Subcutaneous adipose tissue (tissue), 4 donors: ENCODE measurements around the gene RABAC1. TPM values are rescaled to one million over a fixed set of nuclear protein-coding genes. Genes with fewer than 3 reads are reported as not detected.

Experiments used
- CTCF ChIP-seq: fragments of 450-650 bp; IDR thresholded peaks from one replicate; pipeline ENCODE4 v1.5.1; 2016; ENCODE audit warnings: low read depth, mild to moderate bottlenecking, control low read depth, antibody characterized with exemption, moderate library complexity
- total RNA-seq, 4 donors: library from RNA; depleted of rRNA; stranded (reverse); fragments of >200 nt; gene quantifications; one replicate each; pipeline ENCODE4 v1.1.0, GENCODE V29; 2016

Gene RABAC1
- total RNA-seq, 4 donors from 2014 or later: 104 to 159 (median 137) TPM

DNA sequence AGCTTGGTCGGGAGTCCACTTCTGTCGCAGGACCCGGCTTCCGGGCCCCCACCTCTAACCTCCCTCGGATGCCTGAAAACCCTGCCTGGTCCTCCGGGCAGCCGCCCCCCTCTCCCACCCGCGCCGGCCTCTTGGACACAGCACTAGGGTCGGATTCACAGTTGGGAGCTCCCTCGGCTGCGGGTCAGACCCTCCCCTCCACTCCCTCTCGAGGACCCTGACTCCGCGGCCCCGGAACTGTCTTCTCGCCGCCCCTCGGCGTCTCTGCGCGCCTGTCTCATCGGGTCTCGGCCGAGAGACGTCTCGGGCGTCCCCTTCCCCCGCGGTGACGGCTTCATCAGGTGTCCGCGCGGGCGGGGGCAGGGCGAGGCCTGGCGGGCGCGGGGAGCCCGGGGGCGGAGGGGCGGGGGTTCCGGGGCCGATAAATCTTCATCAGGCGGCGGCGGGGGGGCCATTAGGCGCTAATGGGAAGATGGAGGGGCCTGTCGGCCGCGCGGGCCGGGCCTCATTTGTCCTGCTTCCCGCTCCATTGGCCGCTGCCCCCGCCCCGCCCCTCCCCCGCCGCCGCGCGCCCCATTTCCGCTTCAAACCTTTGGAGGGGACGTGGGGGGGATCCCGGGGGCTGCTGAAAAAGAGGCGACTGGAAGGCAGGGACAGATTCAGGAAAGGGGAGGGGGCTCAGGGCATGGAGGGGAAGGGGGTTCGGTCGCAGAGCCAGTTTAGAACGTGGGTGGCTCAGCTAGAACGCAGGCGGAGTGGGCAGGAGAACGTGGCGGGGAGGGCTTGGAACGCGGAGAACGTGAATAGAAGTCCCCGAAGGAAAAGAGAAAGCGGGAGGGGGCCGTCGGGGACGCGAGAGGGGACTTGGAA lies 19.0 kb downstream of the RABAC1 start:
- TF ChIP-seq CTCF: no peak

GRCh38 chr19:41937525-41938468 lies 21.3 kb downstream of the RABAC1 start:
- TF ChIP-seq CTCF: no peak

- no peak for TF ChIP-seq CTCF
Measured at GRCh38 chr19:41936961-41937360, 22.2 kb downstream of the RABAC1 start.

GRCh38 chr19:41936416-41936850 lies 22.7 kb downstream of the RABAC1 start:
- no peak for TF ChIP-seq CTCF

DNA sequence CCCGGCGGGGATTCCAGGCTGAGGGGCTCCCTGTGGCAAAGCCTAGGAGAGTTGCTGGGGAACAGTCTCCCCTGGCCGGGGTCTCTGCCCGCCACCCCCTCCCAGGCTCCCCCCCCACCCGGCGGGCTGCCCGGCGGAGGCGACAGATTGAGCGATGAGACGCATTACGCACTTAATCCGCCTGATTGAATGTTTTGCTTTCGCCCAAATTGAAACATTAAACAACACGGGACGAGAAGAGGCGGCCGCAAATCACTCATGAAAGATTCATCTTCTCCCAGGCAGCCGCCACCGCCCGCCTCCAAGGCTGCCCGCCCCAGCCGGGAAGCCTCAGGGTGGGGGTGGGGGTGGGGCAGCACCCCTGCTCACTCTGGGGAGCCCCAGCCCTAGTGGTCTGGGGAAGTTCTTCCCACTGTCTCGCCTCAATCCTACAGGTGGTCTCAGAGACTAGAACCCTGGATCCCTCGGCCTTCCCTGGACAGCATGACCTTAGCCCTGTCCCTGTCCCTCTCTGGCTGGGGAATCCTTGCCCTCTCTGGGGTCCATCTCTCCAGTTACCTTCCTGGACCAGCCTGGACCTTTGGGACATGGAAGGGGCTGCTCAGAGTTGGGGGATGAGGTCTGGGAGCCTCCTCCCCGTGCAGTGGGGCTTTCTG lies 23.2 kb downstream of the RABAC1 start:
- TF ChIP-seq CTCF: no peak

DNA sequence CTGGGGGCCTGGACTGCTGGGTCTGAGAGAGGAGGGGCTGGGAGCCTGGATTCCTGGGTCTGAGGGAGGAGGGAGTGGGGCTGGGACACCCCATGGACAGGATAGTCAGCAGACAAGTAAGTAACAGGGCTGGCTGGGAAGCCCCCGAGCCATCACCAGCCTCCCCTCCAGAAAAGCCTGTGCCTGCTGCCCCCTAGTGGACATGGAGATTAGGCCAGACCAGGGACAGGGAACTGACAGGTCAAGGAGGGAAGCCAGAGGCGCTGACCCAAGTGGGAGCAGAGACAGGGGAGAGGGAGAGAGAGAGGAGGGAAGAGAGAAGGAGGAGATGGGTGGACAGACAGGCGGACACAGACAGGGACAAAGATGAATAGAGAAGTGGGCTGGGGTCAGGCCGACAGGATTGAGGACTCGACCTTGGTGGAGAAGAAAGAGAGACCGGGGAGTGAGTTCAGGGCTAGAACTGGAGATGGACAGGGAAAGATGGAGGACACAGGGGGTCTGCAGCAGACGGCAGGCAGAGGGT lies 24.2 kb downstream of the RABAC1 start:
- TF ChIP-seq CTCF: no peak
